Measurements from ENCODE around the gene FOXB1.

FOXB1 gene

GRCh38 chr15:60004009-60004845 lies at the start of gene FOXB1:
Gene FOXB1, plus strand, starts transcription at chr15:60004311. Its CDS starts 653 bp downstream, at chr15:60004964.
- DNase-seq = no peak

- DNase-seq = no peak
These were observed 45.8 kb upstream of the FOXB1 start for GRCh38 chr15:59958288-59958687.

- no peak for DNase-seq
These were observed 43.8 kb upstream of the FOXB1 start for GRCh38 chr15:59960318-59960717.

- DNase-seq = no peak
These were observed 40.8 kb upstream of the FOXB1 start for GRCh38 chr15:59963322-59963721.

GRCh38 chr15:59963925-59964324 lies 40.2 kb upstream of the FOXB1 start:
- no peak for DNase-seq

- DNase-seq = no peak
These were observed 38.4 kb upstream of the FOXB1 start for GRCh38 chr15:59965741-59966140.

- DNase-seq = no peak
These were observed 37.8 kb upstream of the FOXB1 start for GRCh38 chr15:59966262-59966661.

- no peak for DNase-seq
These were observed 35.8 kb upstream of the FOXB1 start for GRCh38 chr15:59968314-59968713.

- DNase-seq = no peak
These were observed 31.9 kb upstream of the FOXB1 start for GRCh38 chr15:59972241-59972640.

GRCh38 chr15:59976480-59977271 lies 27.4 kb upstream of the FOXB1 start:
- DNase-seq = peak; percentile 95 to 96

GRCh38 chr15:59991834-59992233 lies 12.3 kb upstream of the FOXB1 start:
- no peak for DNase-seq

- DNase-seq = no peak
These were observed 10.9 kb upstream of the FOXB1 start for GRCh38 chr15:59993041-59993750.

- DNase-seq = no peak
These were observed 10.1 kb upstream of the FOXB1 start for GRCh38 chr15:59993950-59994401.

- no peak for DNase-seq
These were observed 9.6 kb upstream of the FOXB1 start for GRCh38 chr15:59994526-59994887.

GRCh38 chr15:59994888-59995557 lies 9.1 kb upstream of the FOXB1 start:
- DNase-seq = no peak

GRCh38 chr15:59995568-59996297 lies 8.4 kb upstream of the FOXB1 start:
- no peak for DNase-seq

- no peak for DNase-seq
These were observed 7.6 kb upstream of the FOXB1 start for GRCh38 chr15:59996298-59997041.

GRCh38 chr15:59997070-59997701 lies 6.9 kb upstream of the FOXB1 start:
- no peak for DNase-seq

GRCh38 chr15:59998305-59998949 lies 5.7 kb upstream of the FOXB1 start:
- DNase-seq = no peak

- DNase-seq = no peak
These were observed 5.0 kb upstream of the FOXB1 start for GRCh38 chr15:59998950-59999611.
